HK-2 (cell line): ENCODE data around the gene ZNF385B.

ENCODE experiments used
- DNase-seq: peaks from one replicate; pipeline ENCODE4 v3.0.0-alpha.2; 2018; ENCODE audit not compliant: unreplicated experiment

Gene ZNF385B

DNA sequence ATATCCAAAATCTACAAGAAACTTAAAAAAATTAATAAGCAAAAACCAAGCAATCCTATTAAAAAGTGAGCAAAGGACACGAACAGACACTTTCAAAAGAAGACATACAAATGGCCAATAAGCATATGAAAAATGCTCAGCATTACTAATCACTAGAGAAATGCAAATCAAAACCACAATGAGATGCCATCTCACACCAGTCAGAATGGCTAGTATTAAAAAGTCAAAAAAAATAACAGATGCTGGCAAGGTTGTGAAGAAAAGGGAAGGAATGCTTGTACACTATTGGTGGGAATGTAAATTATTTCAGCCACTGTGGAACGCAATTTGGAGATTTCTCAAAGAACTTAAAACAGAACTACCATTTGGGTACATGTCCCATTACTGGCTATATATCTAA is 467.9 kb downstream of the ZNF385B start:
- no peak for DNase-seq
